ENCODE results near the gene WNT16.

GRCh38 chr7:121313220-121313792 lies 15.5 kb upstream of the WNT16 start:
- no peak for TF ChIP-seq SUZ12 (IDR thresholded peaks at IDR 0.05; ENCODE audit: extremely low read depth, insufficient read depth, insufficient read length)
- no peak for TF ChIP-seq YY1 (IDR thresholded peaks at IDR 0.05; ENCODE audit: insufficient read depth, insufficient read length)

Data from NT2/D1 (cell line).